HG03457 (cell line): ENCODE measurements around the gene GINS1.
"Not testable (repeated sequence)": the region's sequence is repeated elsewhere in the genome, so short reads cannot be mapped to it uniquely, and the experiment has no call there.

Experiments
- ATAC-seq: cut with Tn5 transposase; IDR thresholded peaks from one replicate; pipeline ENCODE4 v1.9.1; 2021; ENCODE audit warnings: moderate number of reproducible peaks; ENCODE audit not compliant: unreplicated experiment

The GINS1 gene

GRCh38 chr20:25389858-25390537, 17.5 kb upstream of the GINS1 start:
- peak; percentile 22 for ATAC-seq

GRCh38 chr20:25390538-25391528, 16.6 kb upstream of the GINS1 start, which contains the start of gene ABHD12:
Gene ABHD12, minus strand, starts transcription at chr20:25390835. Its CDS starts 132 bp downstream, at chr20:25390703.
- ATAC-seq, result peak; percentile 86

DNA sequence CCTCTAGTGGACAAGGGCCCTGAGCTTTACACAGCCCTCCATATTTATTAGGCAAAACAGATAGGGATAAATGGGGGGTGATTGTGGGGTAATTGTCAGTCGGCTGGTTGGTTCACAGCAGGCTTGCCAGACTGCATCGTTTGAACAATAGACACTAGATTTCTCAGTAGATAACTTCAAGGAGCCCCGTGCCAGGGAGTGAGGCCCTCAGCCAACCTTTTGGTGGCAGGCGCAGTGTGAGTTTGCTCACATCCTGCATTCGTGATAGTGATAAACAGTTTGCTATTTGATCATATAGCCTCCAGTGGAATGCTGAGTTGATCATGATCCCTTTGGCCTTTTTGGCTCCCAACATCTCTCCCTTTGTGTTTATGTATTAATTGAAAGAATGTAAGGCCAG, 13.2 kb upstream of the GINS1 start:
- no peak for ATAC-seq

- no peak for ATAC-seq
Measured at GRCh38 chr20:25394996-25395395, 12.5 kb upstream of the GINS1 start.

DNA sequence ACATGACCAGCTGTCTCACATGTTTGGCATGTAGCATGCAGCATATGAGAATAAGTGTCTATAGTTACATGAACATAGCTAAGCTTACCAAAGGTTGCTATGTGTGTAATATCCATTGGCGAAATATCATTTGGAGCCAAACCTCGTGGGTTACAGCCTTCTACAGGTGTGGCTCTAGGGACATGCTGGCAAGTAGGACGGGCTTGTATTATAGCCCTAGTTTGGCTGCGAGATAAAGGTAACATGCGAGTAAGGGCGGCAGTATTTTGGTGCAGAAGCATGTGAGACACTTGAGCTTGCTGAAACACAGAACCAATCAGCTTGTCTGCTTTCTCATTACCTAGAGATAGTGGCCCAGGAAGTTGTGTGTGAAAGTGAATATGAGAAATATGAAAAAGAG, 10.4 kb upstream of the GINS1 start:
- ATAC-seq, result no peak

DNA sequence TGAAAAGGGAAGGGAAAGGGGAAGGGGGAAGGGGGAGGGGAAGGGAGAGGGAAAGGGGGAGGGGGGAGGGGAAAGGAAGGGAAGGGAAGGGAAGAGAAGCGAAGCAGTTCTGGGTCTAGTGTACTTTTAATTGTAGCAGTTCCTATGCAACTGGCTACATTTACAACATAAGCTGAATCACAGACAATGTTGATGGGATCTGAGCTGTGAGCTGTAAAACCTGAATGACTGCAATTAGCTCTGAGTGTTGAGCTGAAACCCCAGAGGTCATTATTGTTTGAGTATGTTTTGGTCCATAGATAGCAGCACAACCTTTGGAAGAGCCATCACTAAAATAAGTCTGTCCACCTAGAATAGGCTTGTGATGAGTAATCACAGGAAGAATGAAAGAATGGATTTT, 9.7 kb upstream of the GINS1 start:
- no peak for ATAC-seq

DNA sequence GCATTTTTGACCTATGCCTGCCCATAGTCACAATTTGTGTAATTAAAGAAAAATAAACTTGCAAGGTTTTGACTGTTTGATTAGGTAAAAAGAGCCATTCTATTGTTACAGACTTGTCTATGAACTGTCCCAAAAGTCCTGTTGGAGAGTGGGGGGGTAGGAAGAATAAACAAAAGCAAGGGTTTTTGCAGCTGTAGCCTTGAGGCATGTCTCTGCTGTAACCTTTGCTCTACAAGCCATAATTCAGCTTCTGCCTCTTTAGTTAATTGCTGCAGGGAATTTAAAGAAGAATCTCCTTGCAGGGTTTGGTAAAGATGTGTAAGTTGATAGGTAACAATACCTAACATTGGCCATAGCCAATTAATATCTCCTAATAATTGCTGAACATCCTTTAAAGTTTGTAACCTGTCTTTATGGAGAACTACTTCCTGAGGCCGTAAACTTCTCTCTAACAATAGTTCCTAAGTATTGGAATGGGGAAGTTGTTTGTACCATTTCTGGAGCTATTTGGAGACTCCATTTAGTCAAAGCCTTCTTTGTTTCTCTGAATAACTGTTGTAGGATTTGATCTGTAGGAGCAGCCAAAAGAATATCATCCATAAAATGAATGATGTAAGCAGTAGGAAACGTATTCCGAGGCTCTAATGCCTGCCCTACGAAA, 9.0 kb upstream of the GINS1 start:
- no peak for ATAC-seq

- ATAC-seq, result no peak
Measured at GRCh38 chr20:25399037-25399430, 8.4 kb upstream of the GINS1 start.

DNA sequence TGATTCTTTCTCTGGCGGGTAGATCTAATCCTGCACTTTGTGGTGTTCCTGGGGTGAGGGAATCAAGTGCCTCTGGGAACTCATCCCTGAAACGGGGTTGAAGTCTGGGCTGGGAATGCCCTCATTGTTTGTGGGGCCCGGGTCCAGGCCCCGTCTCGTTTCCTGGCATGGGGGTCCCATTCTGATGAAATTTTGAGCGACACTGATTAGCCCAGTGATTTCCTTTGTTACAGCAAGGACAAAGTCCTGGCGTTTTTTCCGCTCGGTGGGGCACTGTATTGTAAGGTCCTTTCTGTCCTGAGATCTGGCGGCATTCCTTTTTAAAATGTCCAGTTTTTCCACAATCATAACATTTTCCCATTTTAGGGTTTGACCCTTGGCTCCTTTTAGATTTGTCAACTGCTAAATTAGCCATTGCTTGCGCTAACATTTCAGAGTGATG, 7.2 kb upstream of the GINS1 start:
- ATAC-seq, result not testable (repeated sequence)

DNA sequence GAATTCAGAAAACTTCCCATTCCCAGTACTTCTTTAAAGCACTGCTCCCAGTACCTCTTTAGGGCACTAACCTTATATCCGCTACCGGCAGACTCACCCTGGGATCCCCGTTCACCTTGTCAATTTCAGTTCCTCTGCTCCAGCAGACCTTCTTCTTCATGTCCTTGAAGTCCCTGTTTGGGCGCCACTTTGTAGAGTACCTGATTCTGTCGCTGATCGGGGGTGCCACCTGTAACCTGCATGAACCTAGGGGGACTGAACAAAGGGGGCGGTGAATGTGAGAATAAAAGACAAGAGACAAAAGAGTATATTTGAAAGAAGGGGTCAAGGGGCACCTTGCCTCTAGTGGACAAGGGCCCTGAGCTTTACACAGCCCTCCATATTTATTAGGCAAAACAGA, 4.9 kb upstream of the GINS1 start:
- no peak for ATAC-seq

GRCh38 chr20:25408170-25408547, 686 bp downstream of the GINS1 start:
- no peak for ATAC-seq

- no peak for ATAC-seq
Measured at GRCh38 chr20:25408890-25409289, 1.4 kb downstream of the GINS1 start.

GRCh38 chr20:25418776-25419175, 11.3 kb downstream of the GINS1 start:
- ATAC-seq, result no peak

DNA sequence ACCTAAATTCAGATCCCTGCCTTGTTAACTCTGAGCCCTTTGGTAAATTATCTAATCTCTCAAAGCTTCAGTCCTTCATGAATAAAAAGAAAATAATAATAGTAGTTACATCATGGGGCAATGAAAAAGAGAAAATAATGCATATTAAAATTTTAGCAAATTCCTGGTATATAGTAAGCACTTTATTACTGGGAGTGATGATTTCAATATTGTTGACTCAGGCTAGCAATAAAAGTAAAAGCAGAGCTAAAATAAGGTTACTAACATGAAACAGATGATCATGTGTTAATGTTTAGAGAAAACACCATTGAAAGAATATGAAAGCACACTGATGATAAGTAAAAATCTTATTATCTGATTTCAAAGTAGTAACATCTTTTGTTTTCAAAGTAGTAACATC, 13.6 kb downstream of the GINS1 start:
- no peak for ATAC-seq

DNA sequence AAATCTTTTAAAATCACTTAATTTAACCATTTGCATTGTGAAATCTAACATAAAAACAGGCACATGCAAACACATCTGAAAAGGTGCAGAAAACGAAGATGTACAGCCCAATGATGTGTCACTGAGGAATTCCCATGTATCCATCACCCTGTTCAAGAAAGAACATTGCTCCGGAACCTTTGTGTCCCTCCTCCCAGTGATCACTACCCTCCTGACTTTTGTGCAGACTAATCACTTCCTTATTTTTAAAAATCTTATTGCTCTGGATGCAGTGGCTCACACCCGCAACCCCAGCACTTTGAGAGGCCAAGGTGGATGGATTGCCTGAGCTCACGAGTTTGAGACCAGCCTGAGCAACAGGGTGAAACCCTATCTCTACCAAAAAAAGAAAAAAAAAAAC, 14.6 kb downstream of the GINS1 start:
- ATAC-seq, result no peak

GRCh38 chr20:25424536-25424935, 17.1 kb downstream of the GINS1 start:
- ATAC-seq, result no peak

- ATAC-seq, result no peak
Measured at GRCh38 chr20:25437153-25437581, 29.7 kb downstream of the GINS1 start.

DNA sequence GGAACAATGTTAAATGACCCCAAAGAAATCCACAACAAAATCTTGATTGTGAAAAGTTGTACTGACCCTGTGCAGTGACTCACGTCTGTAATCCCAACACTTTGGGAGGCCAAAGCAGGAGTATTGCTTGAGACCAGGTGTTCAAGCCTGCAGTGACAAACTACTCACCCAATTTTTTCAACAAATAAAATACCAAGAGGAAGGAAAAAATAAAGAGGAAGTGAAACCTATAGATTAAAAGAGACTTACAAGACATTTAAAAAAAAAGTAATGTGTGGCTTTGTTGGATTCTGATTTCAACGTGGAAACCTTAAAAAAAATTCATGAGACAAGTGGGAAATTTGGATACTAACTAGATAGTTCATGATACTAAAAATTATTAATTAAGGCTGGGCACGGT, 31.9 kb downstream of the GINS1 start:
- no peak for ATAC-seq

- ATAC-seq, result no peak
Measured at GRCh38 chr20:25444556-25444955, 37.1 kb downstream of the GINS1 start.

GRCh38 chr20:25447671-25448070, 40.2 kb downstream of the GINS1 start:
- no peak for ATAC-seq

DNA sequence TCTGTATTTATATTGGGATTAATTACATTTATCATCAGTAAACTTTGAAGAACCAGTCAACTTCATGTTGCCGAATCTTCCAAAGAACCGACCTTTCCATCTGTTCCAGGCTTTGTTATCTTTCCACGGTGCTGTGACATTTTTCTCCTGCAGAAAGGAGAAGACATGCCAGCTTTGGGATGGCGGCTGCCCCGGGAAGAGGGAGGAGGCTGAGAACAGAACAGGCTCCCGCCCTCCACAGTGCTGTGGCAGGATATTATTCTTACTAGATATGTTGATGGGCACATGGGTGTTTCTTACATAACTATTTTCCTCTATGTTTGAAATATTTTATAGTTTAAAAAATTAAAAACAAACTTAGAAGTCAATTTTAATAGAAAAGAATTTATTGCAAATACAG, 44.9 kb downstream of the GINS1 start:
- no peak for ATAC-seq
